OCI-M1 (cell line): ENCODE data around the gene TMCO4.
A peak's percentile ranks its signal among the peaks of the same experiment; 100 is the strongest.
"Not testable (repeated sequence)": the region's sequence is repeated elsewhere in the genome, so short reads cannot be mapped to it uniquely, and the experiment has no call there.

Experiments used
- DNase-seq: peaks from one replicate; lab custom pipeline; 2025; lab: John Stamatoyannopoulos, UW

TMCO4 gene

DNA sequence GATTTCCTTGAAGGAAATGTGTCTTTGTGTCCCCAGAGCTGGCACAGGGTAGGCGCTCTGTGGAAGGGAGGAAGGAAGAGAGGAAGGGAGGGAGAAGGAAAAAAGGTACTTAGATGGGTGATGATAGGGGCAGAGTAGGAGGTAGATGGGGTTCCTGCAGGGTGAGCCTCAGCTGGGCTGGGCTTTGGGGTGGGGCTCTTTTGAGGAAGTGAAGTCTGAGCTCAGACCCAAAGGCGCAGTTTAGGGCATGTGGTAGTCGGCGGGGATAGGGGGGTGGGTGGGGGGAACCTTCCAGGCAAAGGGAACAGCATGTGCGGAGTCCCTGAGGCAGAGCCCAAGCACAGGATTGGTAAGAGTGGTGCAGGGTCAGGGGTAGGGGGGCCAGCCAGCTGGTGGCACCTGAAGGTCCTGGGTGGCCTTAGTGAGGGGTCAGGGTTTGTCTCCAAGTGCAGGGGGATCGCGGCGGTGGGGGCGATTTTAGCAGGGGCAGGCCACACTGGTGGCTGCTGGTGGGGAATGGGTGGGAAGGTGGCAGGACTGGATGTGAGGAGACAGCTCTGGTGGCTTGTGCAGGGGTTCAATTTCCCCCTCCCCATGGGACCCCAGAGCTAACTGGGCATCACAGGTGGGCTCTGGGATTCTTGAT lies 143.5 kb downstream of the TMCO4 start:
- DNase-seq, result no peak

DNA sequence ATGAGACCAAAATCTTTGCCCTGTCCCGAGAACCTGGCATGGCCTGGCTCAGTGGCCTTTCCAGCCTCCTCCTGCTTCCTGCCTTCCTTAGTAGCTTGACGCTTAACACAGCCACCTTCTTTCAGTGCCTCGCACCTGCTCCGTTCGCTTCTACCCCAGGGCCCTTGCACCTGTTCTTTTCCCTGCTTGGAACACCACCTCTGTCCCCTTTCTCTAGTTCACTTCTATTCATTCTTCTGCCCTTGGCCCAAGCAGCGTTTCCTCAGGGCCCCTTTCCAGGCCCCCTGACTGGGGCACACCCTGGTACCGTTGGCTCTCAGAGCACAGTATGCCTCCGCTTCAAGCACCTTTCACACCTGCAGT lies 144.0 kb downstream of the TMCO4 start:
- DNase-seq, result no peak

DNA sequence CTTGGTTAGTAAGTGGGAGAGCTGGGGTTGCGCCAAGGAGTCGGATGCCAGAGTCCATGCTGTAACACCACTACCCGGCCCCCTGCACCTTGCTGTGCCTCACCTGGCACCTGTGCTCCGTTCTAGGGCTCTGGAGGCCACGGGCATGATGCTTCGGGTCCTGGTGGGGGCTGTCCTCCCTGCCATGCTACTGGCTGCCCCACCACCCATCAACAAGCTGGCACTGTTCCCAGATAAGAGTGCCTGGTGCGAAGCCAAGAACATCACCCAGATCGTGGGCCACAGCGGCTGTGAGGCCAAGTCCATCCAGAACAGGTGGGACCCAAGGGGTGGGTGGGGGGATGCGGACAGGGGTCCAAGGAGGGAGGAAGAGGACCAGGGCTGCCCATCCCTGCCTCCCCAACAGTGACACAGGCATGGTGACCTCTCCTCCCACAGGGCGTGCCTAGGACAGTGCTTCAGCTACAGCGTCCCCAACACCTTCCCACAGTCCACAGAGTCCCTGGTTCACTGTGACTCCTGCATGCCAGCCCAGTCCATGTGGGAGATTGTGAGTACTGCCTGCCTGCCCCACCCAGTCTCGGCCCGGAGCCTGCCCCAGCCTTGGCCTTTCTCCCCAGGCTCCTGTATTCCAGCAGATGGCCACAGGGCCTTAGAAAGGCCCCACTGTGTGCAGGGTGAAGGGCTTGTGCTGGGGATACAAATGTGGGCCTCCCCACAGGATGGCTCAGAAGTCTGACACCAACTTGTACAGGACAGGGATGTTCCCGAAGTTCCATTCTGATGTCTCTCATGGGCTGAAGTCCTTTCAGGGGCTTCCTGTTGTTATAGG lies 144.6 kb downstream of the TMCO4 start:
- no peak for DNase-seq

DNA sequence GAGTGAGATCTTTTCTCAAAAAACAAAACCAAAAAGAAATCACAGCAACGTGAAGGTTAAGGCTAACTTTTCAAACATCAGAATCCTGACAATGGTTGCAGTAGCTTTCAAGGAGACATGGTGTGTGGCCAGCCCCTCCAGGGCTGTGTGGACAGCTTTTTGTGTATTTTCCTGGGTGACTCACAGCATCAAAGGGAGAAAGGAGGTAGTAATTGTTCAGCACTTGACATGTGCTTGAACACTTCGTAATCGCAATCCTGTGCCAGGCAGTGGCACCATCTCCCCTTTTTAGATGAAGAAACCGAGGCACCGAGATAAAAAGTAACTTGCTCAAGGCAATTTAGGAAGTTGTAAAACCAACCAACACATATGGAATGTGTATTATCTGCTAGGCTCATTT lies 145.3 kb downstream of the TMCO4 start:
- DNase-seq, result no peak

DNA sequence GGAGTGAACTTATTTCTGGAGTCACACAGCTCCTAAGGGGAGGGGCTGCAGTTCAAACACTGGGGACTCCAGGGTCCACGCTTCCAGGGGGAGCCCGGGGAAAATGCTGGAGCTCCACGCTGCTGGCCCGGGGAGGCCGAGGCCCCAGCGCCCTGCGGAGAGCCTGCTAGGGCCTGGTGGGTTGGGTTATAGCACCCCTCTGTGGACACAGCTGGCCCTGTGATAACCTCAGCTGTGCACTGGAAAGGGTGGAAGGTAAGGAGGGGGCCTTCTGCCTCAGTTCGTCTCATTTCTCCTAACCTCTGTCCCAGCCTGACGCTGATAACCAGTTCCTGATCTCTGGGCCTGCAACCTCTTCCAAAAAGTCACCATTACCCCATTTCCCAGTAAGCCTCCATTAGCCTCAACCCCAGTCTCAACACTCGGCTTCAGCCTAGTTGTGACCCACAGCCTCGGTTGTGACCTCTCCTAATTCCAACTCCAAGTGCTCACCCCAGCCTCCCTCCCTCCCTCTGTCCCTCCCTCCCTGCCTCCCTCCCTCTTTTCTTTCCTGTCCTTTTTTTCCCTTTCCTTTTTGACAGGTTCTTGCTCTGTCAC lies 148.5 kb downstream of the TMCO4 start:
- peak; percentile 69 for DNase-seq

DNA sequence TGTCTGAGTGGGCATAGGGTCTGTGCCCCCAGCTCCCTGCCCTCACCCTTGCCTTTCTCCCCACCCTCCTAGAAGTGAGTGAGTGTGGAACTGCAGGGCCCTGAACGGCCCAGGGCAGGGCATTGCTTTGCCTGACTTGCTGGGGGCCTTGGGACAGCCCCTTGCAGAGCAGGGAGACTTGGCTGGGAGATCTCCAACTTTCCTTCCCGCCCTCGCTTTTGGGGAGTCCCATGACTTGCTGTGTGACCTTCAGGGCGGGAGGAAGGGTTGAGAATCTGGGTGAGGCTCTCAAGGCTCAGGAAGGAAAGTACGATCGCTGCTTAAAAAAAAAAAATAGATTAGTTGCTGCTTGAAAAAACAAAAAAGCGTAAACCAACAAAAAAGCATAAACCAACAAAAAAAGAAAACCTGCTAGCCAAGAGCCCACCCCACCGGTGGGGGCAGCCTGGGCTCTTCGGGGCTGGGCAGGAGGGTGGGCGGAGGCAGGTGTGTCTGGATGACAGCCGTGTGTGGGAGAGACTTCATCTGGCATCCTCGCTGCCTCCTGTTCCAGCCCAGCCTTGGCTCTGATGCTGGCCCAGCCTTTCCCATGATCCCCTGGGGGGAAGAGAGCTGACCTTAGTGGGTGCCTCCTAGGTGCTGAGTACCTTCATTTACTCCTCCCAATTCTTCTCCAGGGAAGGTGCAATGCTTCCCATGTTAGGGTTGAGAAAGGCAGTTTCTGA lies 149.1 kb downstream of the TMCO4 start:
- no peak for DNase-seq

DNA sequence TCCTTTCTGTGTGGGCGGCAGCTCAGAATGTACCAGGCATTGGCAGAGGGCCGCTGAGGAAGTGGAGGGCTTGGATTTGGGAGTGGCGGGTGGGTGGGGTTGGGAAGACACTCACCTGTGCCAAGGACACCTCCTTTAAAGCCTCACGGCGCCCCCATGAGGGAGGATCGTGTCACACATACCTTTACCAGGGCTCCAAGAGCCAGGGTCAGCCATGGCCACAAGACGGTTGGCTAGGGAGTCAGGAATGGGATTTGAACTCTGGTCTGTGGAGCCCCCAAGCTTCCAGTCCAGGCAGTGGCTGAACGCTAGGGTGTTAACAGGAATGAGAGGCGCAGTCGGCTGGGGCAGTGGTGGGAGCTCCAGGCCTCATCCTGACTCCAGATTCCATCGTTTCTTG lies 151.0 kb downstream of the TMCO4 start:
- DNase-seq, result peak; percentile 44

DNA sequence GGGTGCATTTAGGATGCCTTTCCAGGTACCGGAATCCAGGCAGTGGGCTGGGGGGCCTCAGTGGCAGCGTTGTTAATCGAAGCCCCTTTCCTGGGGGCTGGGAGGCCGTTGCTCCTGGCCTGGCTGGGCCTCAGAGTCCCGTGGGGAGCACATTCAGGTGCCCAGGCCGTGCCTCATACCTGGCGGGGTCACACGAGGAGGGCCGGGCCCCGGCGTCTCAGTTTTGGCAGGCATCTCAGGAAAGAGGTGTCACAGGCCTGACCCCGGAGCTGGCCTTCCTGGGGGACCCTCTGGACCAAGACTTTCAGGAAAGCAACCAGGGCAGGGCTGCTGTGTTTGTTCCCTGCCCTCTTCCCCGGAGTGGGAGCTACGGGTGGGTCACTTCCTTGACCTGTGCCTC lies 151.5 kb downstream of the TMCO4 start:
- DNase-seq, result no peak

DNA sequence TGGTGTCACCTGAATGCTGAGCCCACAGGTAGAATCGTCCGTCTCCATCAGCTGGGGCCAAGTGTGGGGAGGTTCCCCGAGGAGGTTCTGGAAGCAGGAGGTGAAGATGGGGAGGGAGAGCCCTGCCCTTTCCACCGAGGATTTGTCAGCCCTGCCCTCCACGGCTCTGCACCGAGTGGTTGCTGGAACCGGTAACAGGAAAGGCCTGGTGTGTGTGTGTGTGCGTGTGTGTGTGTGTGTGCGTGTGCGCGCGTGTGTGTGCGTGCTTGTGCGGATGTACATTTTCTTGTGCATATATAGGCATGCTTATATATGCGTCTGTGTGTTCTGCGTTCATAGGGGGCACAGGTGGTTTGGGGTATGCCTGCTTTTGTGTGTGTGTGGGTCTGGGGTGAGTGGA lies 152.1 kb downstream of the TMCO4 start:
- no peak for DNase-seq

DNA sequence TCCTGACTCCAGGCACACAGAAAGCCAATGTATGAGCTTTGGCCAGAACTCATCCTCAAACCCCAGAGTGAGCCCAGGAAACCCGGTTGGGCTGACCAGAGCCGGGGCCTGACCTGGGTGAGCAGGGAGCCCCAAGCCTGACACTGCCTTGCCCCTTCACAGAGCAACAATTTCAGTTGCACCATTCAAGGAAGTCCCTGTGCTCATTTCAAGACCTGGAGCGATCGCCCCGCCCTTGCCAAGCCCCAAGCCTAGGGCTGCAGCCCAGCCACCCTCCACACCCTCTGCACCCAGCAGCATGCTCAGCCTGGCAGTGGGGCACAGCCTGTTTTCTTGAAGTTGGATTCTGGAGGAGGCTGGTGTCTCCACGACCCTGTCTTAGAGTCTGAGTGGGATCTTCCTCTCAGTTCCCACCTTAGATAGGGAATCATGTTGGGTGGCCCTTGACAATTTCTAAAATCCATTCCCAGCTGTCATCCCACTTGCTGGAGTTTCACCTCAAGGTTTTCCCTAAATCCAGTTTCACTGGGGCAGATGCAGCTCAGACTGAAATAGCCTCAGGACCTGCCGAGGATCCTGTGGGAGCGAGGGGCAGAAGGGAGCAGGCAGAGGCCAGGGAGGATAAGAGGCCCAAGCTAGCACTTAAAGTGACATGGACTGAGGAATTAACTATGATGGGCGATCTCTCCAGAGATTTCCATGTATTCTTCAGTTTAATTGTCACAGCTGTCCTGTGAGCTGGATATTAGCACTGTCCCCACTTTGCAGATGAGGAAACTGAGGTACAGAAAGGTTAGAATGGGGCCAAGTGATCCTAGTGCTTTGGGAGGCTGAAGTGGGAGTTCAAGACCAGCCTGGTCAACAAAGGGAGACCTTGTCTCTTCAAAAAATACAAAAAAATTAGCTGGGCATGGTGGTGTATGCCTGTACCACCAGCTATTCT lies 153.1 kb downstream of the TMCO4 start:
- no peak for DNase-seq

DNA sequence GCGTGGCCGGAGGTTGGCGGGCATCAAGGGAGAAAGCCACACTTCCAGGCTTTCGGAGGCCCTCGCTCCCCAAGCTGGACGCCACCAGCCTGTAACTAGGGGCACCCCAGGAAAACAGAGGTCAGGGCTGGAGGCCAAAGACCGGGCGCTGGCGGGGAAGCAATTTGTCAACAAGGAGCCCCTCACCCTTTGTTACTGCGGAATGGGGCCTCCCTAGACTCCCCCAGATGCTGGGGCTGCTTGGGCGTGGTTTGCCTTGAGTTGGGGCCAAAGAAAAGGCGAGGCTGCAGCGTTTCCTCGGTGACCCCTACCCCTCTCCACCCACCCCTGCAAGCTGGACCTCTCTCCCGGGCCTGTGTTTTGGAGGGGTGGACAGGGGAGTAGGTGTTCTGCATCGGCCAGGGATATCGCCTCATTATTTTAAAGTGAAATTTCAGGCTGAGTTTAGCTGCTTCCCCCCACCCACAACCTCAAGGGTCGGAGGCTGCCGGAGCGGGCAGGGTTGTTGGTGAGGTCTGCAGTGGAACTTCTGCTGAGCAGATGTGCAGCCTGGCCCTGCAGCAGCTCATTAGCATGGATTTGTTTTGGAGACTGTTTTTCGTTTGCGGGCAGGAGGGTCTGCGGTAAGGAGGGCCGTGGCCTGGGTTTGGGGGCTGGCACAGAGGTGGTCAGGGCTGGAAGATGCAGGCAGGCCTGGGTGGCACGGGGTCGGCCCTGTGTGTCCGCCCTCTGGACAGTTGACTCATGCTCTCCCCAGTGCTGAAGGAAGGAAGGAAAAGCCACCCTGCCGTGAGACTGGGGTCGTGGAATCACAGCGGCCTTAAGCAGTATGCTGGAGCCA lies 154.1 kb downstream of the TMCO4 start:
- no peak for DNase-seq

DNA sequence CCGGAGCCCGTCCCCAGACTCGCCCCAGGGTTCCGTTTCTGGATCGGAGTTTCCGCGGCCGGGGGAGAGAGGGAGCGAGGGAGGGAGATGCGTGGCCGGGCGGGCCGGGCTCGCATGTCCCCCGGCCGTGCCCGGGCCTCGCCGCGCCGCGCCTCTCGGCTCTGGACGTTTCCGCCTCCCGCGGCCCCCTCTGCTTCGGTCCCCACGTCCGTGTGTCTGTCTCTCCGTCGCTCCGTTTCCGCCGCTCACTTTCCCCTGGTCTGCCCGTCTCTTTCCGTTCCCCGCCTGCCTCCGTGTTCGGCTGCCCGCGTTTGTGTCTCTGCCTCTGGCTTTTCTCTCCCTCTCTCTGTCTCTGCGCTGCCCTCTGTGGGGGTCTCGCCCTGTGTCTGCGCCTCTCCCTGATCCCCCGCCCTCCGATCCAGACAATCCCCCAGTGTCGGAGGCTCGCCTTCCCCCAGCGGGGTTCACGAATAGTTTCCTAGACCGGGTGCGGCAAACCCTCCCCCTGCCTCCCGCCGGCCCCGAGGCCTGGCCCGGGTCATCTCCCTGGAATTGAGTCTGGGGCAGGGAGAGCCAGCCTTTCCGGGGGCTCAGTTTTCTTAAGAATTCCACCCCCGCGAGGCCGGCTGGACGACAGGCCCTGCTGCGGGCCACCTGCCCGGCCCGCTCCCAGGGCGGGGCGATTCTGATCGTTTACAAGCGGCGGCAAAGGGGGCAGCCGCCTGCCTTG lies 154.9 kb downstream of the TMCO4 start:
- DNase-seq, result no peak

DNA sequence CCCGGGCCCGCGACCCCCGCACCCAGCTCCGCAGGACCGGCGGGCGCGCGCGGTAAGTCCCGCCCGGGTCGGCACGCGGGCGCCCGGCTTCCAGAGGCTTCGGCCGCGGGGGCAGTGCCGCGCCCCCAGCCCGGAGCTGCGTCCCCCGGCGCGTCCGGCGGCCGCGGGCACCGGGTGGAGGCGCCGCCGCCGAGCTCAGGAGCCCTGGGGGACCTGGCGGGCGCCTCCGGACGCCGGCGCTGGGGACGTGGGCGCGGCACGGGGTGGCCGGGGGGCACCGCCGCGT lies 155.4 kb downstream of the TMCO4 start:
- DNase-seq, result no peak

DNA sequence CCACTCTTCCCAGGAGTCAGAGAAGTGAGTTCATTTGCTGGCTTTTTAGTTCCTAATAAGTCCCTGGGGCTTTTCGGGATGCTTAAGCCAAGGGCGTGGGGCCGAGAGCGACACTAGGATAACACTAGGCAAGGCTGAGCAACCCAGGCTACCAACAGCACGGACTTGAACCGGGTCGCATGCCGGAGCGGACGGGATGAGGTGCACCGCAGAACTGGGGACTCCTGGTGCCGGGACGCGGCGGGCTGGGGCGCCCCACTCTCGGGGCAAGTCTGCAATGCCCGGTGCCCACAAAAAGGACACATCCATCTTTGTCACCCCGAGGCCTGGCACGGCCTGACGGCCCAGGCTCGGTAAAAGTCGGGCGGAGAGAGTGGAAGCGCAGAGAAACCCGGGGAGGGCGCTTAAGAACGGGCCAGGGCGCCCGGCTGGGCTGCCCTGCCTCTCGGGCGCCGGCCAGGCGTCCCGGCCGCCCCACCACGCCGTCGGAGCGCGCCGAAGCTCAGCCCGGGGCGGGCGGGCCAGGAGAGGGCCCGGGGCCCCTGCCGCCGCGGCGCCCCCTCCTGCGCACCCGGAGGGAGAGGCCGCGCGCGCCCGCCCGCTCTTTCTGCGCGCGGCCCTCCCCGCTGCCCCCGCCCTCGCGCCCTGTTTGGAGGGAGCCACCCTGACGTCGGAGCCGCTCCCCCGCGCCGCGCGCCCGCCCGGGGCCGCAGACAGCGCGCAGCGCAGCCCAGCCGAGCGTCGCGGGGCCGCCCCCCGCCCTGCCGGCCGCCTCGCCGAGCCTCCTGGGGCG lies 155.9 kb downstream of the TMCO4 start, which contains the start of gene NBL1:
Gene NBL1, plus strand, starts transcription at position 710 of the 793 bp plus-strand sequence. CDS start 10,720 bp downstream, outside the sequence.
- DNase-seq, result no peak

DNA sequence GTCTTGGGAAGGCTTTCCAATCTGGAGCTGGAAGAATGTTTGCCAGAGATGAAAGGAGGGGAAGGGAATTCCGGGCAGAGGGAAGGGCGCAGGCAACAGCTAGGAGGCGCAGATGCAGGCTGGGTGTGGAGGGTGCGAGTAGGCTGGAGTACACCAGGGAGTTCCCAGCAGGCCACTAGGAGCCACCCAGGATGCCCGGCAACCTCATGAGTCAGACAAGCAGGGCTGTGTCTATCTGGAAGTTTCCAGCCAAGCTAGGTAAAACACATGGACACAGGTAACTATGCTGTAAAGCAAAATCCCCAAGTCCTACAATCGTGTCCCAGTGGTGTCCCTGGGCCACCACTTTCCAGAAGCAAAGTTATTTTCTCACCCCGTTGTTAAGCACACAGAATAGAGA lies 156.6 kb downstream of the TMCO4 start:
- DNase-seq, result no peak

DNA sequence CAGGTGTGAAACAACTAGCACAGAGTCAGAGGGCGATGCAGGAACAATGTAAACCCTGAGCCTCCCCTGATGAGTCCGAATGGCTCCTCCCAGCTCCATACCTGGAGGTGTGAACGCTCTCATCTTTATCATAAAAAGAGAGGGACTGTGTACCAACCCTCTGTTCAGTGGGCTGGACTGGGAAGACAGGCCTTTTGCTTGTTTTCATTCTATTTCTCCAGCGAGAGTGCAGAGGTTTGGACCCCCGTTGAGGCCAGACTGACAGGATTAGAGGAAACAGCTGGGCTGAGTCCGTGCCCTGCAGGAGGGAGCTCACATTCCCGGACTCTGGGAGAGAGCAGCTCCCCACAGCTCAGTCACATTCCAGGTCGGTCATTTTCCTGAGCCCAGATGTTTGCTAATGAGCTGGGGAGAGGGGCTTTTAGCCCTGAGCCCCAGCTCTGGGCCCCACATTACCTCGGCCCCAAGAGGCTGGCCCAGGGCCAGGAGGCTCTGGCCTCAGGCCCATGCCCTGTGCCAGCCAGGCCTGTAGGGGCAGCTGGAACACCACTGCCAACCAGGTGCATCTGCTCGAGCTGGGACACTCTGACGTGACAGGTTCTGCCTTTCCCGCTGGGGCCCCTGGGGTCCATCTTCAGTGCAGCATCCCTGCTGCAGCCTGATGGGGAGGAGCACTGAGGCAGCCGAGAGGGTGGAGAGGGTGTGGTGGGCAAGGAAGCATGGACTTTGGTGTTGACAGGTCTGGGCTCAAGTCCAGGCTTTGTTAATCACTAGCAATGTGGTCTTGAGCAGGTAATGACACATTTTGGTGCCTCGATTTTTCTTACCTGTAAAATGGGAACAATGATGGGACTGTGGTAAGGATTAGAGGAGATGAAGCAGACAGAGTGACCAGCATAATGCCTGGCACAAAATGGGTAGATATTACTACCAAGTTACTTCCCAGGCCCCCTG lies 159.1 kb downstream of the TMCO4 start:
- no peak for DNase-seq

DNA sequence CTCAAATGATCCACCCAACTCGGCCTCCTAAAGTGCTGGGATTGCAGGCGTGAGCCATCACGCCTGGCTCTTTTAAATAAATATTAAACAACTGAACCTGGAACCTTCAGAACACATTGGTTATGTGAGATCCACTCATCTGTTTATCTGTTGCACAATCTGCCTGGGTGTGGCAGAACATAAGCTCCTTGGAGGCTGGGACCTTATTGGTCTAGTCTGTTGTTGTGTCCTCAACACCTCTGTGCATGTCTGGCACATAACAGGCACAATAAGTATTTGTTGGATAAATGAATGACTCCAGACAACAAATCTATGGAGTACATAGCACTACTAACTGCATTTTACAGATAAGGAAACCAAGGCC lies 159.7 kb downstream of the TMCO4 start:
- DNase-seq, result no peak

DNA sequence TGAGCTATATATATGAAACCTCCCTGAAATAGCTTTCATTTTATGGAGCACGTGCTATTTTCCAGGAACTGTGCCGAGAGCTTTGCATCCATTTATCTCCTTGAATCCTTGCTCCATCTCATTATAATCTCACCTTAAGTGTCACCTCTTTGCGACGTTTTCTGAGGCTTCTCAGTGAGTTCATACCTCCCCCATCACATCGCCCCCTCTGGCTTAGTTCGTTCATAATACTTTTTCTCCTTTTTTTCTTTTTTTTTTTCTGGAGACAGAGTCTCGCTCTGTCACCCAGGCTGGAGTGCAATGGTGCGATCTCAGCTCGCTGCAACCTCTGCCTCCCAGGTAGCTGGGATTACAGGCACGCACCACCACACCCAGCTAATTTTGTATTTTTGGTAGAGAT lies 160.5 kb downstream of the TMCO4 start:
- not testable (repeated sequence) for DNase-seq
